Small intestine (tissue), 7 donors: ENCODE data around the gene KRT17. TPM values are rescaled to one million over a fixed set of nuclear protein-coding genes. Genes with fewer than 3 reads are reported as not detected.

Experiments used
- DNase-seq, 2 donors: peaks; one replicate each; pipeline versions ENCODE4 v3.0.0 to v3.0.0-alpha.2; 2013
- FAIRE-seq: peaks from 2 replicates; lab custom pipeline; 2012; peaks lifted over from hg19 to GRCh38; lab: Jason Lieb, UNC
- H3K27ac ChIP-seq, 3 donors: one replicate each; pipeline ENCODE4 v1.5.1; 2013; ENCODE audit warnings: low read length in 2 of 3, mild to moderate bottlenecking in 2 of 3, control low read depth in 1 of 3, inconsistent platforms in 1 of 3, low read depth in 1 of 3, moderate library complexity in 1 of 3
- H3K27me3 ChIP-seq, 3 donors: one replicate each; pipeline ENCODE4 v1.6.1; 2013; ENCODE audit warnings: low read length in 3 of 3, inconsistent platforms in 1 of 3; ENCODE audit not compliant: control insufficient read depth in 3 of 3, insufficient read depth in 3 of 3
- H3K36me3 ChIP-seq, 3 donors: one replicate each; pipeline ENCODE4 v1.6.1; 2013; ENCODE audit warnings: low read length in 3 of 3, inconsistent platforms in 1 of 3, low read depth in 1 of 3, mild to moderate bottlenecking in 1 of 3, moderate library complexity in 1 of 3; ENCODE audit not compliant: control insufficient read depth in 3 of 3, insufficient read depth in 2 of 3
- H3K4me1 ChIP-seq, 3 donors: one replicate each; pipeline ENCODE4 v1.6.1; 2013; ENCODE audit warnings: low read length in 2 of 3, inconsistent platforms in 1 of 3, low read depth in 1 of 3, mild to moderate bottlenecking in 1 of 3, moderate library complexity in 1 of 3; ENCODE audit not compliant: control insufficient read depth in 3 of 3, insufficient read depth in 2 of 3
- H3K4me3 ChIP-seq, 3 donors: one replicate each; pipeline ENCODE4 v1.5.1; 2013; ENCODE audit warnings: low read length in 3 of 3, control low read depth in 1 of 3, inconsistent platforms in 1 of 3, low read depth in 1 of 3, mild to moderate bottlenecking in 1 of 3, moderate library complexity in 1 of 3
- H3K9me3 ChIP-seq, 2 donors: one replicate each; pipeline ENCODE4 v1.6.1; 2013; ENCODE audit warnings: low read depth in 1 of 2, low read length in 1 of 2; ENCODE audit not compliant: control insufficient read depth in 2 of 2, insufficient read depth in 1 of 2
- WGBS, 3 donors: extraction: QIAGEN DNeasy Blood & Tissue Kit; methylation state at CpG; one replicate each; pipeline ENCODE4 v1.1.7; 2013; 5-methylcytosine and 5-hydroxymethylcytosine counted together
- polyA plus RNA-seq, 4 donors: library from polyadenylated mRNA; stranded (reverse) in 3 of 4; unstranded in 1 of 4; fragments of 200-250 nt in 3 of 4; fragments of 120-200 nt in 1 of 4; gene quantifications; one replicate each; pipeline versions ENCODE4 v1.2.1 to v1.2.3, GENCODE V29; 2013
- donor health status: healthy with polysubstance abuse.
- donor health status: control.
- donor health status: control.
- donor health status: Bipolar disorder and iron deficiency.
- donor health status: healthy.

The KRT17 gene
- polyA plus RNA-seq, 4 donors: 0.65 to 2.4 (median 1.8) TPM; not detected in 1

- DNase-seq (peak; percentile 91 to 93), FAIRE-seq (no peak)
- Histone ChIP-seq H3K4me1 (peaks cover 3 to 71% (median 25%) of the 10 kb centered on the region in 3 donors), H3K4me3 (no peak overlapping the region), H3K9me3 (no peaks in the 10 kb centered on the region), H3K27ac (peak overlapping the region; percentile 90 to 96 (median 95)), H3K36me3 (peaks cover 0 to 2% (median 0%) of the 10 kb centered on the region in 3 donors), H3K27me3 (peaks cover 0 to 3% (median 0%) of the 10 kb centered on the region in 3 donors)
- 27 to 60% (median 54%) methylated on average over 13 of the region's 13 CpGs for WGBS, 3 donors
Observed at GRCh38 chr17:41651625-41652460, 27.5 kb upstream of the KRT17 start.

DNA sequence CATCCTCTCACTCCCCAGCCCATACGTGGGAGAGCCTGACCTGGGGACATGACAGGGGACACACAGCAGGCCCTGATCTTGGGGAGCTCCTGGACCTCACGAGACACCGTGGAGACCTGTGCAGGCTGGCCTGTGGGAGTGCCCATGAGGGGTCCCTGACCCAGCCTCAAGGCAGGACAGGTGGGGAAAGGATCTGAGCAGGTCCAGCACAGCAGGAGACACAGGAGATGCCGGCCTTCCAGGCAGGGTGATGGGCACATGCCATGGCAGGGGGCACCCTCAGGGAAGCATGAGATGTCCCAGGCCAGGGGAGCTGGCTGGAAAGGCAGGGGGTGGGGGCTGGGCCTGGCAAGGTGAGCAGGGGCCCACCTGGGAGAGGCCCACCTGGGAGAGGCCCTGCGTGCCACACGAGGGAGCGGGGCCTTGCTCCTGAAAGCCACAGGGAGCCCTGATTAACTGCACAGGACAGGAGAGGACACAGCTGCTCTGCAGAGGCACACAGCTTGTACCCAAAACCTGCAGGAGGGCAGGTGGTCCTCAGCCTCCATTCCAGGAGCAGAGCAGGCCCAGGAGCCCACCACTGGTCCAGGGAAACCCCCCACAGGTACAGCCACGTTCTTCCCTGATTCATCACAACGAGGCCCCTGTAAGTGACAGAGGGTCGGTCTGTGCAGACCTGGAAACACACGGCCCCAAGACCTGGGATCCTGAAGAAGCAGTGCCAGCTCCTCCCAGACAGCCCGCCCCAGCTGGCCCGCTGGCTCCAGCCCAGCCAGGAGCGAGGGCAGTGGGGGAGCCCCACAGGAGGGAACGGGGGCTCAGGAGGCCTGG is 26.6 kb upstream of the KRT17 start:
- no peak for FAIRE-seq
- Histone ChIP-seq H3K27me3 (peaks cover 0 to 3% (median 0%) of the 10 kb centered on the region in 3 donors), H3K27ac (peak overlapping the region; percentile 90 to 96 (median 95)), H3K36me3 (peaks cover 0 to 2% (median 0%) of the 10 kb centered on the region in 3 donors), H3K4me3 (no peak overlapping the region), H3K4me1 (peaks cover 3 to 63% (median 21%) of the 10 kb centered on the region in 3 donors), H3K9me3 (no peaks in the 10 kb centered on the region)
- 34 to 66% (median 44%) methylated on average over 15 of the region's 15 CpGs for WGBS, 3 donors
- DNase-seq: no peak

- Histone ChIP-seq H3K4me1 (peaks cover 3 to 53% (median 21%) of the 10 kb centered on the region in 3 donors), H3K27ac (peak overlapping the region in 1 of 3 donors; percentile 9), H3K27me3 (peaks cover 0 to 3% (median 0%) of the 10 kb centered on the region in 3 donors), H3K36me3 (peaks cover 0 to 1% (median 0%) of the 10 kb centered on the region in 3 donors), H3K9me3 (no peaks in the 10 kb centered on the region), H3K4me3 (no peak overlapping the region)
- no peak for DNase-seq
- WGBS, 3 donors: 91 to 92% (median 92%) methylated on average over 10 of the region's 10 CpGs
- no peak for FAIRE-seq
Observed at GRCh38 chr17:41649923-41650519, 25.6 kb upstream of the KRT17 start.

DNA sequence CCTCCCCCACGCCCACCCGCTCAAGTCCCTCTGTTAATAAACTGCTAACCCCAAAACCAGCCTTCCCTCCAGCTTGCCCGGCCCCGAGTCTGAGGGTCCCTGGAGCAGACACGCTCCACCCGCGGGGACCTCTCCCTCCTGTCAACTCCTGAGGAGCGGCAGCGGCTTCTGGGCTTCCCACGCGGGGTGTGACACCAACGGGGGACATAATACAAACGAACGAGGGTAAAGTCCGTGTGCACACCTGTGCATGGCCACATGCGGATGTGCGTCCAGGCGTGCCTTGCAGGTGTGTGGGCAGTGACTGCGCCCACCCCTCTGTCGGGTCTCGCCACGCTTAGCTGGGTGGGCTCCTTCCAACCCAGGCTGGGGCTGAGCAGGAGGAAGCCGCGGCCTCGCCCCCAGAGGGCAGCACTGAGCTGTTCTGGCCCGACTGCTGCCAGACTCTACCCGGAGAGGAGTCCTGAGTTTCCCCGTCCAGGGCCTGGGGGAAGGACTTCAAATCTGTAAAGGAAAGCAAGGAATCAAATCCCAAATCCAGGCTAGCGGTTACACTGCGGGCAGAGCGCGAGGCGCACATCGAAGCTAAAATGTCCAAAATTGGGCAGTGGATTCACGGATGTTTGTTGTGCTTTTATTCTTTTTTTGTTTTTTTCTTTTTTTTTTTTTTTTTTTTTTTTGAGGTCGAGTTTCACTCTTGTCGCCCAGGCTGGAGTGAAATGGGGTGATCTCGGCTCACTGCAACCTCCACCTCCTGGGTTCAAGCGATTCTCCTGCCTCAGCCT is 24.2 kb upstream of the KRT17 start:
- DNase-seq (peak; percentile 85 to 92), FAIRE-seq (no peak)
- H3K36me3 ChIP-seq: no peaks in the 10 kb centered on the region
- peak overlapping the region in 1 of 3 donors; percentile 17 for H3K4me3 ChIP-seq
- no peaks in the 10 kb centered on the region for H3K9me3 ChIP-seq
- H3K4me1 ChIP-seq: peaks cover 0 to 41% (median 16%) of the 10 kb centered on the region in 3 donors
- peaks cover 0 to 3% (median 0%) of the 10 kb centered on the region in 3 donors for H3K27me3 ChIP-seq
- H3K27ac ChIP-seq: peak overlapping the region; percentile 39 to 77 (median 69)
- WGBS, 3 donors: 2 to 5% (median 2%) methylated on average over 39 of the region's 39 CpGs

- Histone ChIP-seq H3K4me3 (peak overlapping the region in 1 of 3 donors; percentile 17), H3K4me1 (peaks cover 0 to 34% (median 13%) of the 10 kb centered on the region in 3 donors), H3K9me3 (no peaks in the 10 kb centered on the region), H3K27me3 (peaks cover 0 to 3% (median 0%) of the 10 kb centered on the region in 3 donors), H3K36me3 (no peaks in the 10 kb centered on the region), H3K27ac (peak overlapping the region; percentile 39 to 77 (median 69))
- FAIRE-seq (no peak), DNase-seq (peak; percentile 84 to 90)
- 1 to 3% (median 1%) methylated on average over 22 of the region's 22 CpGs for WGBS, 3 donors
Observed at GRCh38 chr17:41647940-41648410, 23.6 kb upstream of the KRT17 start.

DNA sequence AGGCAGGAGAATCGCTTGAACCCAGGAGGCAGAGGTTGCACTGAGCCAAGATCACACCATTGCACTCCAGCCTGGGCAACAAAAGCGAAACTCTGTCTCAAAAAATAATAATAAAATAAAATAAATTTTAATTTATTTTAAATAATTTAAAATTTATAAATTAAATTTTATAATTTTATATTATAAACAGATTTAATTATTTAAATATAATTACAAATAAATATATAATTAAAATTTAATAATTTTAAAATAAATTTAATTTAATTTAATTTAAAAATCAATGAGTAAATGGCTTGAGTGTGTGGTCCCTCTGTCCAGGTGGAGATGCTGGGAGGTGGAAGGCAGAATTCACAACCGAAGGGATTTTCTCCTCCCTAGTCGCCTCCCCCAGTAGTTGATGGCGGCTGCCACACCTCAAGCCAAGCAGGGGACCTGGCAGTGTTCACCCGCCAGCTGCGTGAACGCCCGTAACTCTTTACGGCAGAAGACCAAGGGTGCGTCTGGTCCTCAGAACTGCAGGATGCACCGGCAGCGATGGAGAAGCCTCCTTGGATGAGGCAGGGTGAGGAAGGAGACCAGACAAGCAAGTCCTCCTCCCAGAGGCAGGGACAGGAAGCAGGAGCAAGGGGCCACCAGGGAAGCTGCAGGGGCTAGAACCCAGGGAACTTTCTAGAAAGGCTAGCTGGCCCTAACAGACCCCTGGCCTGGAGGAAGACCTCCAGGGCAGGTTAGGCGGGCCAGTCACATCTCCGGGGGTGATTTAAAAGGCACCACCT is 22.9 kb upstream of the KRT17 start:
- Histone ChIP-seq H3K36me3 (no peaks in the 10 kb centered on the region), H3K27ac (no peak overlapping the region), H3K27me3 (peaks cover 0 to 3% (median 0%) of the 10 kb centered on the region in 3 donors), H3K4me3 (no peak overlapping the region), H3K9me3 (no peaks in the 10 kb centered on the region), H3K4me1 (peaks cover 0 to 27% (median 7%) of the 10 kb centered on the region in 3 donors)
- WGBS, 3 donors: 35 to 75% (median 50%) methylated on average over 15 of the region's 15 CpGs
- FAIRE-seq (no peak), DNase-seq (no peak)
